GM12874 (cell line): ENCODE data around the gene SPIN1.

ENCODE experiments used
- CTCF ChIP-seq: IDR thresholded peaks from 2 replicates; pipeline ENCODE4 v1.5.1; 2011; ENCODE audit warnings: low read depth, mild to moderate bottlenecking, control low read depth, low read length, moderate library complexity; ENCODE audit not compliant: insufficient read depth

The SPIN1 gene

GRCh38 chr9:88391236-88391635 lies 3.0 kb downstream of the SPIN1 start:
- TF ChIP-seq CTCF = no peak

- TF ChIP-seq CTCF = no peak
Measured at GRCh38 chr9:88391921-88392320, 3.7 kb downstream of the SPIN1 start.

GRCh38 chr9:88392549-88392948 lies 4.3 kb downstream of the SPIN1 start:
- TF ChIP-seq CTCF = no peak

GRCh38 chr9:88396836-88397577 lies 8.8 kb downstream of the SPIN1 start:
- TF ChIP-seq CTCF = no peak

- TF ChIP-seq CTCF = no peak
Measured at GRCh38 chr9:88398016-88398415, 9.8 kb downstream of the SPIN1 start.

GRCh38 chr9:88399966-88400365 lies 11.7 kb downstream of the SPIN1 start:
- no peak for TF ChIP-seq CTCF

- no peak for TF ChIP-seq CTCF
Measured at GRCh38 chr9:88403340-88403739, 15.1 kb downstream of the SPIN1 start.

- TF ChIP-seq CTCF = no peak
Measured at GRCh38 chr9:88406051-88406450, 17.8 kb downstream of the SPIN1 start.
